ENCODE results near the gene COL4A2.

The COL4A2 gene

GRCh38 chr13:110297766-110298504, 9.1 kb upstream of the COL4A2 start:
- no peaks in the 10 kb centered on the region for H3K9me3 ChIP-seq (replicated peaks; ENCODE audit: insufficient read depth, low read length)
- H3K9ac ChIP-seq (ENCODE audit: low read length) = no peak overlapping the region
- no peak overlapping the region for H3K27ac ChIP-seq (ENCODE audit: low read length)
- no peaks in the 10 kb centered on the region for H3K27me3 ChIP-seq (replicated peaks; ENCODE audit: insufficient read depth, low read length)
- TF ChIP-seq EZH2phosphoT487 (IDR thresholded peaks at IDR 0.05; ENCODE audit: low read length) (no peak), EZH2 (optimal IDR thresholded peaks at IDR 0.05; ENCODE audit: low read depth, low read length) (no peak), CTCF (IDR thresholded peaks at IDR 0.05; ENCODE audit: low read length) (no peak)
- H3K4me3 ChIP-seq (ENCODE audit: low read length) = no peak overlapping the region
- H2AFZ ChIP-seq (ENCODE audit: low read length) = no peak overlapping the region
- H3K36me3 ChIP-seq (replicated peaks; ENCODE audit: insufficient read depth, low read length) = no peaks in the 10 kb centered on the region
- H3K79me2 ChIP-seq (ENCODE audit: low read length) = no peaks in the 10 kb centered on the region
- H3K4me2 ChIP-seq (ENCODE audit: low read depth, low read length) = no peak overlapping the region
- no peak for DNase-seq
- no peaks in the 10 kb centered on the region for H3F3A ChIP-seq (ENCODE audit: insufficient read depth, low read length)
- no peaks in the 10 kb centered on the region for H3K9me2 ChIP-seq (replicated peaks; ENCODE audit: insufficient read depth, low read length)
- no peaks in the 10 kb centered on the region for H4K20me1 ChIP-seq (ENCODE audit: insufficient read depth, low read length)
- H3K4me1 ChIP-seq (ENCODE audit: low read length) = no peaks in the 10 kb centered on the region

GRCh38 chr13:110298505-110299282, 8.4 kb upstream of the COL4A2 start:
- Histone ChIP-seq H3K4me2 (ENCODE audit: low read depth, low read length) (no peak overlapping the region), H3F3A (ENCODE audit: insufficient read depth, low read length) (no peaks in the 10 kb centered on the region), H3K9me3 (replicated peaks; ENCODE audit: insufficient read depth, low read length) (no peaks in the 10 kb centered on the region), H3K9me2 (replicated peaks; ENCODE audit: insufficient read depth, low read length) (no peaks in the 10 kb centered on the region), H3K36me3 (replicated peaks; ENCODE audit: insufficient read depth, low read length) (no peaks in the 10 kb centered on the region), H3K79me2 (ENCODE audit: low read length) (no peaks in the 10 kb centered on the region), H2AFZ (ENCODE audit: low read length) (no peak overlapping the region), H3K4me3 (ENCODE audit: low read length) (no peak overlapping the region), H3K27ac (ENCODE audit: low read length) (no peak overlapping the region), H3K9ac (ENCODE audit: low read length) (no peak overlapping the region), H3K27me3 (replicated peaks; ENCODE audit: insufficient read depth, low read length) (no peaks in the 10 kb centered on the region), H4K20me1 (ENCODE audit: insufficient read depth, low read length) (no peaks in the 10 kb centered on the region), H3K4me1 (ENCODE audit: low read length) (no peaks in the 10 kb centered on the region)
- TF ChIP-seq EZH2phosphoT487 (IDR thresholded peaks at IDR 0.05; ENCODE audit: low read length) (no peak), CTCF (IDR thresholded peaks at IDR 0.05; ENCODE audit: low read length) (no peak), EZH2 (optimal IDR thresholded peaks at IDR 0.05; ENCODE audit: low read depth, low read length) (no peak)
- DNase-seq = no peak

GRCh38 chr13:110299283-110299840, 7.7 kb upstream of the COL4A2 start:
- no peaks in the 10 kb centered on the region for H3F3A ChIP-seq (ENCODE audit: insufficient read depth, low read length)
- DNase-seq = no peak
- H3K9me2 ChIP-seq (replicated peaks; ENCODE audit: insufficient read depth, low read length) = no peaks in the 10 kb centered on the region
- H3K36me3 ChIP-seq (replicated peaks; ENCODE audit: insufficient read depth, low read length) = no peaks in the 10 kb centered on the region
- no peak overlapping the region for H2AFZ ChIP-seq (ENCODE audit: low read length)
- no peak overlapping the region for H3K9ac ChIP-seq (ENCODE audit: low read length)
- no peaks in the 10 kb centered on the region for H3K27me3 ChIP-seq (replicated peaks; ENCODE audit: insufficient read depth, low read length)
- no peak overlapping the region for H3K27ac ChIP-seq (ENCODE audit: low read length)
- H3K4me2 ChIP-seq (ENCODE audit: low read depth, low read length) = no peak overlapping the region
- H3K9me3 ChIP-seq (replicated peaks; ENCODE audit: insufficient read depth, low read length) = no peaks in the 10 kb centered on the region
- H4K20me1 ChIP-seq (ENCODE audit: insufficient read depth, low read length) = no peaks in the 10 kb centered on the region
- H3K4me3 ChIP-seq (ENCODE audit: low read length) = no peak overlapping the region
- no peak for TF ChIP-seq CTCF (IDR thresholded peaks at IDR 0.05; ENCODE audit: low read length)
- TF ChIP-seq EZH2 (optimal IDR thresholded peaks at IDR 0.05; ENCODE audit: low read depth, low read length) = no peak
- TF ChIP-seq EZH2phosphoT487 (IDR thresholded peaks at IDR 0.05; ENCODE audit: low read length) = no peak
- no peaks in the 10 kb centered on the region for H3K79me2 ChIP-seq (ENCODE audit: low read length)
- no peaks in the 10 kb centered on the region for H3K4me1 ChIP-seq (ENCODE audit: low read length)

Data from MM.1S (cell line).